ENCODE data around the gene TBC1D5.
"Not testable (repeated sequence)": the region's sequence is repeated elsewhere in the genome, so short reads cannot be mapped to it uniquely, and the experiment has no call there.

The TBC1D5 gene

GRCh38 chr3:17402442-17402841, 340.0 kb downstream of the TBC1D5 start:
- H3K27me3 ChIP-seq (ENCODE audit: control insufficient read depth, insufficient read depth, low read length), result no peaks in the 10 kb centered on the region
- H3K36me3 ChIP-seq (ENCODE audit: control insufficient read depth, insufficient read depth, low read length), result no peaks in the 10 kb centered on the region

GRCh38 chr3:17401912-17402311, 340.5 kb downstream of the TBC1D5 start:
- Histone ChIP-seq H3K27me3 (ENCODE audit: control insufficient read depth, insufficient read depth, low read length) (no peaks in the 10 kb centered on the region), H3K9me3 (ENCODE audit: control insufficient read depth, insufficient read depth, low read length) (no peaks in the 10 kb centered on the region), H3K9ac (ENCODE audit: low read depth, low read length) (no peak overlapping the region), H3K4me1 (ENCODE audit: control insufficient read depth, insufficient read depth, low read length) (peaks cover 11% of the 10 kb centered on the region), H3K4me3 (ENCODE audit: low read depth, low read length) (no peak overlapping the region), H3K27ac (ENCODE audit: low read depth, low read length) (no peak overlapping the region), H3K36me3 (ENCODE audit: control insufficient read depth, insufficient read depth, low read length) (no peaks in the 10 kb centered on the region)

More at GRCh38 chr3:17402442-17402841, 340.0 kb downstream of the TBC1D5 start:
- H3K4me1 ChIP-seq (ENCODE audit: control insufficient read depth, insufficient read depth, low read length), result peaks cover 14% of the 10 kb centered on the region
- no peak overlapping the region for H3K9ac ChIP-seq (ENCODE audit: low read depth, low read length)
- no peaks in the 10 kb centered on the region for H3K9me3 ChIP-seq (ENCODE audit: control insufficient read depth, insufficient read depth, low read length)
- H3K4me3 ChIP-seq (ENCODE audit: low read depth, low read length), result no peak overlapping the region
- no peak overlapping the region for H3K27ac ChIP-seq (ENCODE audit: low read depth, low read length)

- Histone ChIP-seq H3K36me3 (ENCODE audit: control insufficient read depth, insufficient read depth, low read length) (no peaks in the 10 kb centered on the region), H3K27me3 (ENCODE audit: control insufficient read depth, insufficient read depth, low read length) (no peaks in the 10 kb centered on the region), H3K27ac (ENCODE audit: low read depth, low read length) (no peak overlapping the region), H3K9ac (ENCODE audit: low read depth, low read length) (no peak overlapping the region), H3K9me3 (ENCODE audit: control insufficient read depth, insufficient read depth, low read length) (no peaks in the 10 kb centered on the region), H3K4me1 (ENCODE audit: control insufficient read depth, insufficient read depth, low read length) (no peaks in the 10 kb centered on the region), H3K4me3 (ENCODE audit: low read depth, low read length) (no peak overlapping the region)
Measured at GRCh38 chr3:17399586-17399985, 342.8 kb downstream of the TBC1D5 start.

- Histone ChIP-seq H3K4me1 (ENCODE audit: control insufficient read depth, insufficient read depth, low read length) (no peaks in the 10 kb centered on the region), H3K36me3 (ENCODE audit: control insufficient read depth, insufficient read depth, low read length) (no peaks in the 10 kb centered on the region), H3K9ac (ENCODE audit: low read depth, low read length) (no peak overlapping the region), H3K27ac (ENCODE audit: low read depth, low read length) (no peak overlapping the region), H3K9me3 (ENCODE audit: control insufficient read depth, insufficient read depth, low read length) (no peaks in the 10 kb centered on the region), H3K4me3 (ENCODE audit: low read depth, low read length) (no peak overlapping the region), H3K27me3 (ENCODE audit: control insufficient read depth, insufficient read depth, low read length) (no peaks in the 10 kb centered on the region)
Measured at GRCh38 chr3:17398959-17399551, 343.4 kb downstream of the TBC1D5 start.

DNA sequence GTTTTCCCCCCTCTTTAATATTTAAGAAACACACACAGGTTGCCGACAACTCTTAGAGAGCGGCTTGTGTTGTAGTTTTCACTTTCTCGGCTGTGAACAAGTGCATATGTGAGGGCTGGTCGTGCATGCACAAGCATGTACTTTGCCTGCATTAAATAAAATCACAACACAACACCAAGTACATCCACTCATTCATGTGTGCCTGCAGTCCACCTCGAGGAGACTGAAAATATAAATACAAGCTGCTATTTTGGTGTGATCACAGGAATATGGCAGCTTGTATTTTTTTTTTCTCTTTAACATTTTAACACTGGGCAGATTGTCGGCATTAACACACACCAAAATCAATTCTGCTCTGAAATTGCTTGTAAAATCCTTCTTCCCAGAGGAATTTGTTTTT, 346.4 kb downstream of the TBC1D5 start:
- Histone ChIP-seq H3K9me3 (ENCODE audit: control insufficient read depth, insufficient read depth, low read length) (no peaks in the 10 kb centered on the region), H3K27me3 (ENCODE audit: control insufficient read depth, insufficient read depth, low read length) (no peaks in the 10 kb centered on the region), H3K27ac (ENCODE audit: low read depth, low read length) (no peak overlapping the region), H3K9ac (ENCODE audit: low read depth, low read length) (no peak overlapping the region), H3K4me1 (ENCODE audit: control insufficient read depth, insufficient read depth, low read length) (no peaks in the 10 kb centered on the region), H3K36me3 (ENCODE audit: control insufficient read depth, insufficient read depth, low read length) (no peaks in the 10 kb centered on the region), H3K4me3 (ENCODE audit: low read depth, low read length) (no peak overlapping the region)

GRCh38 chr3:17394541-17395155, 347.8 kb downstream of the TBC1D5 start:
- Histone ChIP-seq H3K4me3 (ENCODE audit: low read depth, low read length) (no peak overlapping the region), H3K9me3 (ENCODE audit: control insufficient read depth, insufficient read depth, low read length) (no peaks in the 10 kb centered on the region), H3K27ac (ENCODE audit: low read depth, low read length) (no peak overlapping the region), H3K36me3 (ENCODE audit: control insufficient read depth, insufficient read depth, low read length) (no peaks in the 10 kb centered on the region), H3K27me3 (ENCODE audit: control insufficient read depth, insufficient read depth, low read length) (no peaks in the 10 kb centered on the region), H3K9ac (ENCODE audit: low read depth, low read length) (no peak overlapping the region), H3K4me1 (ENCODE audit: control insufficient read depth, insufficient read depth, low read length) (no peaks in the 10 kb centered on the region)

GRCh38 chr3:17392516-17392915, 349.9 kb downstream of the TBC1D5 start:
- not testable (repeated sequence) for H3K27ac ChIP-seq (ENCODE audit: low read depth, low read length); H3K27me3 ChIP-seq (ENCODE audit: control insufficient read depth, insufficient read depth, low read length); H3K36me3 ChIP-seq (ENCODE audit: control insufficient read depth, insufficient read depth, low read length); H3K9ac ChIP-seq (ENCODE audit: low read depth, low read length); H3K9me3 ChIP-seq (ENCODE audit: control insufficient read depth, insufficient read depth, low read length); H3K4me1 ChIP-seq (ENCODE audit: control insufficient read depth, insufficient read depth, low read length); H3K4me3 ChIP-seq (ENCODE audit: low read depth, low read length)

- H3K4me1 ChIP-seq (ENCODE audit: control insufficient read depth, insufficient read depth, low read length), result peaks cover 2% of the 10 kb centered on the region; the same call in 1 of the 2 replicates
- no peak overlapping the region for H3K9ac ChIP-seq (ENCODE audit: low read depth, low read length)
- H3K9me3 ChIP-seq (ENCODE audit: control insufficient read depth, insufficient read depth, low read length), result no peaks in the 10 kb centered on the region
- no peaks in the 10 kb centered on the region for H3K27me3 ChIP-seq (ENCODE audit: control insufficient read depth, insufficient read depth, low read length)
- H3K27ac ChIP-seq (ENCODE audit: low read depth, low read length), result no peak overlapping the region
- no peaks in the 10 kb centered on the region for H3K36me3 ChIP-seq (ENCODE audit: control insufficient read depth, insufficient read depth, low read length)
- H3K4me3 ChIP-seq (ENCODE audit: low read depth, low read length), result no peak overlapping the region
Measured at GRCh38 chr3:17390785-17391184, 351.6 kb downstream of the TBC1D5 start.

- Histone ChIP-seq H3K27ac (ENCODE audit: low read depth, low read length) (no peak overlapping the region), H3K36me3 (ENCODE audit: control insufficient read depth, insufficient read depth, low read length) (no peaks in the 10 kb centered on the region), H3K4me3 (ENCODE audit: low read depth, low read length) (no peak overlapping the region), H3K4me1 (ENCODE audit: control insufficient read depth, insufficient read depth, low read length) (peaks cover 8% of the 10 kb centered on the region), H3K9me3 (ENCODE audit: control insufficient read depth, insufficient read depth, low read length) (no peaks in the 10 kb centered on the region), H3K9ac (ENCODE audit: low read depth, low read length) (no peak overlapping the region), H3K27me3 (ENCODE audit: control insufficient read depth, insufficient read depth, low read length) (no peaks in the 10 kb centered on the region)
Measured at GRCh38 chr3:17387108-17387507, 355.3 kb downstream of the TBC1D5 start.

GRCh38 chr3:17386432-17386831, 356.0 kb downstream of the TBC1D5 start:
- Histone ChIP-seq H3K9ac (ENCODE audit: low read depth, low read length) (no peak overlapping the region), H3K9me3 (ENCODE audit: control insufficient read depth, insufficient read depth, low read length) (no peaks in the 10 kb centered on the region), H3K36me3 (ENCODE audit: control insufficient read depth, insufficient read depth, low read length) (no peaks in the 10 kb centered on the region), H3K4me3 (ENCODE audit: low read depth, low read length) (no peak overlapping the region), H3K27me3 (ENCODE audit: control insufficient read depth, insufficient read depth, low read length) (no peaks in the 10 kb centered on the region), H3K27ac (ENCODE audit: low read depth, low read length) (no peak overlapping the region), H3K4me1 (ENCODE audit: control insufficient read depth, insufficient read depth, low read length) (peaks cover 8% of the 10 kb centered on the region)

- Histone ChIP-seq H3K9ac (ENCODE audit: low read depth, low read length) (no peak overlapping the region), H3K4me1 (ENCODE audit: control insufficient read depth, insufficient read depth, low read length) (peaks cover 8% of the 10 kb centered on the region), H3K36me3 (ENCODE audit: control insufficient read depth, insufficient read depth, low read length) (no peaks in the 10 kb centered on the region), H3K4me3 (ENCODE audit: low read depth, low read length) (no peak overlapping the region), H3K27ac (ENCODE audit: low read depth, low read length) (no peak overlapping the region), H3K9me3 (ENCODE audit: control insufficient read depth, insufficient read depth, low read length) (no peaks in the 10 kb centered on the region), H3K27me3 (ENCODE audit: control insufficient read depth, insufficient read depth, low read length) (no peaks in the 10 kb centered on the region)
Measured at GRCh38 chr3:17384567-17385296, 357.7 kb downstream of the TBC1D5 start.
